Sciatic nerve (tissue), 2 donors: ENCODE data around the gene TTC7B. TPM values are rescaled to one million over a fixed set of nuclear protein-coding genes. Genes with fewer than 3 reads are reported as not detected.
A peak's percentile ranks its signal among the peaks of the same experiment; 100 is the strongest.

Experiments used
- ATAC-seq: fragments of 200-7000 bp; cut with Tn5 transposase; one replicate; pipeline ENCODE4 v1.9.1; 2020; ENCODE audit warnings: mild to moderate bottlenecking, moderate library complexity
- DNase-seq: peaks from one replicate; pipeline ENCODE4 v3.0.0-alpha.2; 2020; ENCODE audit warnings: low spot score
- intact Hi-C: fragments of 100-400 bp; cut with DNase I; formaldehyde crosslinking; loops from one replicate; pipeline ENCODE4 v1.14.2; 2022
- total RNA-seq: library from RNA; stranded (reverse); fragmentation: NEBNext Ultra II Directional; extraction: Animal tissue kit (Norgen Biotek cat#: 25700); gene quantifications from one replicate; pipeline ENCODE4 v1.2.1, GENCODE V29; 2021
- donor health status: DM: no; HTN: no; CAD: no.
- donor health status: DM: no; HTN: no; CAD: no.

Gene TTC7B
- total RNA-seq, 1 donor from 2014 or later = 41.4 TPM

DNA sequence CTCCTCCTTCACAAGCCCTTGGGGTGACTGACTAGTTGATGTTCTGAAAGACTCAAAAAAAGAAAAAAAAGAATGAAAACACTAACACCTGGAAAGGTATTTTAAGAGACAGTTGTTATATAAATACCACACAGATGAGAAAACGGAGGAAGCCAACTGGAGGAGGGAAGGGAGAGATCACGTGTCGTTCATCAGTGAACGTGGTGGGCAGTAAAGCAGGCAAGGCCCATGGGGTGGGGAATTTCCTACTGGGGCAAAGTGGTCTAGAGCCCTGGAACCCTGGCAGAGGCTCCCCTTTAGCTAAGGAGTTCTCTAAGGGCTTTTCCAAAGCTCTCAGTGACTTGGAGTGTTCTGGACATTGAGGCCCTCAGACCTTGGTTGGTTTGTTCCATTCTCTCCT is 249.7 kb downstream of the TTC7B start:
- DNase-seq (no peak), ATAC-seq (no peak)
- intact Hi-C loops = no loop called here

DNA sequence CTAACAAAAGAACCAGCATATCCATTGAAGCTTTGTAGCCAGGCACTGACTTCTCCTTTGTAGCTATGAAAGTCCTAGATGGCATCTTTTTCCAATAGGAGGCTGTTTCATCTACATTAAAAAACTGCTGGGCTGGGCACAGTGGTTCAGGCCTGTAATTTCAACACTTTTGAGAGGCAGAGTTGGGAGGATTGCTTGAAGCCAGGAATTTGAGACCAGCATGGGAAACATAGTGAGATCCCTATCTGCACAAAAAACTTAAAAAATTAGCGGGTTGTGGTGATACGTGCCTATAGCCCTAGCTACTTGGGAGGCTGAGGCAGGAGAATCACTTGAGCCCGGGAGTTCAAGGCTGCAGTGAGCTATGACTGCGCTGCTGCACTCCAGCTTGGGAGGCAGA is 251.7 kb downstream of the TTC7B start:
- intact Hi-C loops = no loop called here
- no peak for DNase-seq
- ATAC-seq = no peak

DNA sequence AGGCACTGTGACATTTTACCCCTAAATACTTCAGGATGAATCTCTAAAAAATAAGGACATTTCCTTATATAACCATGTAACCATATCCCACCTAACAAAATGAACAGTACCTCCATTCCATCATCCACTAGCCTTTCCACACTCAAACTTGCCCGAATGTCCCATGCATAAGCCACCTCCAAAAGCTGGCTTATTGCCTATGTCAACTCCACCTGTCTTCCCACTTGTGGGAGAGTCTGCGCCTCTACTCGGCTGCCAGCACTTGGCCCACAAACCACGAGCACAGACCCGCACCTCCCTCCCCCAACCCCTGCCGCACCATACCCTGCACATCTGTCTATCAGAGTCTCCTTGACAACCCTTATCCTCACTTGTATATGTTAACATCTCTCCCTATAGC is 253.6 kb downstream of the TTC7B start:
- DNase-seq = no peak
- intact Hi-C loops = no loop called here
- ATAC-seq = no peak

DNA sequence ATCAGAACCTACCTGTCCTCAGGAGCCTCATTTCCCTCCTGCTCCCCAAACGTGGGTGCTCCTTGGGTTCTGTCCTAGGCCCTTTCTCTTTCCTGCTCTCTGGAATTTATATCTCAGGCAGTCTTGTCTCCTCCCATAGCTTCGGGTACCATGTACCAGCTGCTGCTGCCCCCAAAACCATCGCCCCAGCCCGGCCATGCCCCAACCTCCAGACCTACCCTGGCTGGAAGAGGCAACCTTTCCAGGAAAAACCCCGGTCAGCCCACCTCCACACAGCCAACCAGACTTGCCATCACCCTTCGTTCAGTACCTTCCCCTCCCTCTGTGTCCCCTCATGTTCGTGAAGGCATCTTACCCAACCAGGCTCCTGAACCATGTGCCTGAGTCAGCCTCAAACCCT is 254.3 kb downstream of the TTC7B start:
- intact Hi-C loops = no loop called here
- ATAC-seq (no peak), DNase-seq (no peak)

DNA sequence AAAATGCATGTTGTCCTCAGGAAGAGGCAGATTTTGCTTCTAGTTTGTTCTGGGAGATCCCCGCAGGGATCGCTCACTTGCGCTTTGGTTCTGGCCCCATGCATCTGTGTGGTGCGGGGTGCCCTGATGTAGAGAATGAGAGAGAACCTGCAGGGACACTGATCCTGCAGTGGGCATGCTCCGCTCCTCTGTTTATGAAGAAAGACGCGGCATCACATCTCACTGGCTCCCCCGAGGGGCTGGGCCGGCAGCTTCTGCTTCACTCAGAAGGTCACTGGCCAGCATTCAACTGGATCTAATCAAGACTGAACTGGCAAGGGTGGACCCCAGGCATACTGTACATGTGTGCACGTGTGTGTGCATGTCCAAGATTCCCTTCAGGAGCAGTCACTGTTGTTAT is 255.2 kb downstream of the TTC7B start:
- ATAC-seq = no peak
- no peak for DNase-seq
- intact Hi-C loops = no loop called here

DNA sequence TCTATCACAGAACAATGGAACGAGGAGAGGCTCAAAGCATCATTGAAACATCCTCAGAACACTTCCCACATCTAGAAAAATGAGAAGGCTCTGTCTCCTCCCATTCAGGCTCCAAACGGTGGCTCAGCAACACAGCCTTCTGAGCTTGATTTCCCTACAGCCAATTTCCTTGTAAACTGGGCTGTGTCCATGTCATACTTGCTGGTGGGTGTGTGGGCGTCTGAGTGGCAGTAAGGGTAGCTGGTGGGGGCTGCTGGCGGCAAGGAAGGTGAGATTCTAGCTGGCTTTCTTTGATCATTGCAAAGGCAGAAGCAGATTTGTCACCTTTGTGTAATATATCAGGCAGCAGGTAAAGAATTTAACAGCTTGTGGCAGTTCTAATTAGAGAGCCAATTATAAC is 255.7 kb downstream of the TTC7B start:
- intact Hi-C loops = no loop called here
- DNase-seq (no peak), ATAC-seq (no peak)

DNA sequence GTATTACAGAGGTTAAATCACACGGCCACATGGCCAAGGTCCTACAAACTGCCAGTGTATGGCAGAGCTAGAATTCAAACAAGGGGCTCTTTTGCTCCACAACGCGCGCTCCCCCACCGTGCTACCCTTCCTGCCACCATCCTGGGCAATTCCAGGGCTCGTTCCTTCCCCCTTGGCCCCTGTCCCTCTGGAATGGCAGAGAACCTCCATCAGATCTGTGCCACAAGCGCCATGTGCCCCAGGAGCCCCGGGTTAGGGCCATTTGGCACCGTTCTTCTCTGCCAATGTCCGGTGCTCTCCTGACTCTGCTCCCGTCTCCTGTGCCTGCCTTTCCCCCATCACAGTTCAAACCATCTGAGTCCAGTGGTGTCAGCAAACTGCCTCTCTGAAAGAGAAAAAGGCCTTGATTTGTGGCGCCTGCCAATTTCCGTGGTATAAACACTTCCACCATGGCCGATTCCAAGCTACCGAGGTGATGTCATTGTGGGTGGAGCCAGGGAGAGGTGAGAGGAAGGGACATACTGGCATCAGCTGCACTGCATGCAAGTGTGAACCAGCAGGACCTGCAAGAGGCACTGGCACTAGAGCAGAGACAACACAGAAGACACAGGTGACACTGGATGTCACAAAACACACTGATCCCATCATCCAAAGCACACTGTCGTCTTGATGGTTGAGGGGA is 256.3 kb downstream of the TTC7B start:
- ATAC-seq (no peak), DNase-seq (no peak)
- intact Hi-C loops = no loop called here

DNA sequence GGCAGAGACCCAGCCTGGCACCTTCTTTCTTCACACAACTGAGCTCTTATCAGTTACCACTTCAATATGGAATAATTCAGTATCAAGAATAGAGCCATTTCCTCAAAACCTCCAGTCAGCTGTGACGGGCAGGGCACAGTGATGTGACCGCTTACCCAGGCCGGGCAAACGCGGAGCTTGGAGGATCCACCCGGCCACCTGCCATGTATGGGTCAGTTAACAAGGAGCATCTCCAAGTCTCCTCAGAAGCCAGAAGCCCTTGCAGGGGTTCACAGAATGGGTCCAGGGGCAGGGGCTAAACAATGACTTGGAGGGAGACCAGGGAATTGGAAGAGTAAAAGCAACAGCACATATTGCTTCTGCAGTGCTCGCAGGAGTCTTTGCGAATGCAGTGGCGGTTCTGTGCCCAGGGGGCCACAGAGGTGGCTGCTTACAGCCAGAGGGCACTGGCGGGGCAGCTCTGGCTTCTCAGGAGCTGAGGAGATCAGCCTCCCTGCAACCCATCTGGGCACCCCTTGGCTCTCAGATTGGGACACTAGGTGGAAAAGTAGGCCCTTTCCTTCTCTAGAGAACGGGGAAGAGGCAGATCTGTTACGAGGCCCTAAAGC is 257.1 kb downstream of the TTC7B start:
- ATAC-seq (no peak), DNase-seq (no peak)
- intact Hi-C loops = no loop called here

DNA sequence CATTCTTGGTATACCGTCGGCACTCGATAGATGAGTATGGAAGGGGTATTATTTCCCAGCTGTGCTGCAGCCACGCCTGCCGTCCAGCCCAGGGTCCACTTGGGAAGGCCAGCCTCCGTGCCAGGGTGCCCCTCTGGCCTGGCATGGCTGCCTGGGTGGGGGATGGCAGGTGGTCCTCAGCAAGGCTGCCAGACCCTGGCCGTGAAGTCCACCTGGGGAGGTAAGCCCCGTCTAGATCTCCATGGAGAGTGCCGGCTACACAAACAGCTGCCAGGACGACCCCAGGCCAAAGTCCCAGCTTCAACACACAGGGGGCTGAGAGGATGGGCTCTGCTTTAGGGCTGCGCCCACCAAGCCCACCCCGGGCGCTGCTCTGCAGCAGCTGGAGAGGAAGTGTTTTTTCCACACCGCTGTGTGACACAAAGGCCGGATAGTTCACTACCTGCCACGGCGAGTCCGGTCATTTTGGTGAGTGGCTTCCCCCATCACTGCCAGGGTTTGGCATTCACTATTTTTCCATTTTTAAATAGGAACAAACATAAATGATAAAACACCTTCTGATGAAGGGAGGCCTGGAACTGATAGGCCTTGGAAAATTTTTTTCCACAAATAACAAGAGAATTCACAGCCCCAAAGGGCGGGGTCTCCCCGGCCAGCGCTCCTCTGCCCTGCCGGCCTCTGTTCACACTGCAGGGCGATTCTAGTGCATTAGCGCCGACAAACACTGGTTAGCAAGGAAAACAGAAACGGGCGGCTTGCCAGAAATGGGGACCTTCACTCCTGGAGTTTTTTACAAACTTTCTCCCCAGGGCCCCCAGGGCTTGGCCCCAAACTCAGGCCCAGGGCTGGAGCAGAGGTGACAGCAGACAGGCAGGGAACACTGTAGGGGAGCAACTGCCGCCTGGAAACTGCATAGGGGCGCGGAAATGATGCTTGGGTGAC is 257.9 kb downstream of the TTC7B start:
- intact Hi-C loops = no loop called here
- ATAC-seq = no peak
- DNase-seq = no peak

DNA sequence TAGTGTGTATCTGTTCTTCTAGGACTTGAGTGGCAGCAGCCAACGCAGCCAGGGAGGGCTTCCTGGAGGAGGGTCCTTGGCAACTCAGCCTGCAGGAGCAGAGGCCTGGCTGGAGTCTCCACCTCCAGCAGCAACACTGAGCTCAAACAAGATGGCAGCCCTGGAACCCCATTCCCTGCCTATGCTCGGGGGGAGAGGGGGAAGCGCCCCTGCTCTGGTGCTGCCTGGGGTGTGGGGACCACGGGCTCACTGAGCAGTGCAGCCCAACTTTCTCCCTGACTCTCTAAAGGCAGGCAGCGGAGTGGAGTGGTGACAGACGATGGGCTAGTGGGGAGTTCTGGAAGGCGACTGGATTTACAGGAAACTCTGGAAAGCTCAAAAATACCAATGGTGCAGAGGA is 258.7 kb downstream of the TTC7B start:
- DNase-seq = no peak

DNA sequence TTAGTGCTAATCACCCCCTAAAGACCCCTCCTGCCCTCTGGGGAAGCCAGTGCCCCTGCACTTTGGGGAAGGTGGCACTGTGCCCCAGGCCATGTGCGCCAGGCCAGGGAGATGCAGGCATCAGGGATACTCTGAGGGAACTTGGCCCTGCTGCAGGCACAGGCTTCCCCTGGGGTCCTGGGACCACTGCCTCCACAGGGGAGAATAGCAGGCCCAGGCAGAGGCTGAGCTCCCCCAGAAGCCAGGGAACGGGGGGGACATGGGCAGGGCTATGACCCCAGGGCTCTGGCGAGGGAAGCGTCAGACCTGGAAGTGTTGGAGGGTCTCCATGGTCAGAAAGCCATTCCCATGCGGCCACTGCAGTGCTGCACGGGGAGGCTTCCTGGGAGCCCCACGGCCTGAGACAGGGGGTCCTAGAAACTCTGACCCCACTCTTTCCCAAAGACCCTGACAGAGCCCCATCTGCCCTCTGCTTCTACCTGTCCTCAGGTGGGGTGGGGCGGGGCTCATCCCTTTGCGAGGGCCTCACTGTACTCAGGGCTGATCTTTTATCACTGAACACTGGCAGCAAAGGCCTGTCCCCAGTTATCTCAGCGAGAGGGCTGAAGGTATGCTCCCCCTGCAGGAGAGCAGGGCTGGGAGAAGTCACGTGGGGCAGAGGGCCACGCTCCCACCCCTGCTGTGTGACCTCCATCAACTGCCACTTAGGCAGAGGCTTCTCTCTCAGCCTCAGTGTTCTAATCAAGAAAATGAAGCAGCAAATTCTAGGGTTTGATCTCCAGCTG is 259.4 kb downstream of the TTC7B start:
- intact Hi-C loops = no loop called here
- DNase-seq (no peak), ATAC-seq (no peak)

More for the DNA sequence above, 258.7 kb downstream of the TTC7B start:
- ATAC-seq = no peak
- intact Hi-C loops = no loop called here

DNA sequence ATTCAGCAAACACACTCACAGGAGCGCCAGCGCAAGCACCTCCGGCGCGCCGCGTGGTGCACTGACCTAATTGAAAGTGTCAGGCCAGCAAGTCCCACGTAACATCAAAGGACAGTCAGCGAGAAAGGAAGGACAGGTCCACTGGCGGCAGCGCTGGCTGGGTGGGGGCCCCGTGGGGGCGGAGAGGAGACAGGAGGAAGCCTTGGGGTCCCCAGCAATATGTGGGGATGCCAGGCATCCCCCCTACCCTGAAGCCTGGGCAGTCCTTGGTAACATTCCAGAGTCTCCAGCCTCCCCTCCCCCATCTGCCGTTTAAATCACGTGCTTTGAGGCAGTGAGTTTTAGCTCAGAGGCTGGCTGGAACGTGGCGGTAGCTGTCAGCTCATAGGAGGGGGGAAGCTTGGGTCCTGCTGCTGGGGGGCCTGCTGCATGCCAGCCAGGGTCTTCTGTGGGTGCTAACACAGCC is 260.2 kb downstream of the TTC7B start:
- no peak for ATAC-seq
- no peak for DNase-seq
- intact Hi-C loops = no loop called here

DNA sequence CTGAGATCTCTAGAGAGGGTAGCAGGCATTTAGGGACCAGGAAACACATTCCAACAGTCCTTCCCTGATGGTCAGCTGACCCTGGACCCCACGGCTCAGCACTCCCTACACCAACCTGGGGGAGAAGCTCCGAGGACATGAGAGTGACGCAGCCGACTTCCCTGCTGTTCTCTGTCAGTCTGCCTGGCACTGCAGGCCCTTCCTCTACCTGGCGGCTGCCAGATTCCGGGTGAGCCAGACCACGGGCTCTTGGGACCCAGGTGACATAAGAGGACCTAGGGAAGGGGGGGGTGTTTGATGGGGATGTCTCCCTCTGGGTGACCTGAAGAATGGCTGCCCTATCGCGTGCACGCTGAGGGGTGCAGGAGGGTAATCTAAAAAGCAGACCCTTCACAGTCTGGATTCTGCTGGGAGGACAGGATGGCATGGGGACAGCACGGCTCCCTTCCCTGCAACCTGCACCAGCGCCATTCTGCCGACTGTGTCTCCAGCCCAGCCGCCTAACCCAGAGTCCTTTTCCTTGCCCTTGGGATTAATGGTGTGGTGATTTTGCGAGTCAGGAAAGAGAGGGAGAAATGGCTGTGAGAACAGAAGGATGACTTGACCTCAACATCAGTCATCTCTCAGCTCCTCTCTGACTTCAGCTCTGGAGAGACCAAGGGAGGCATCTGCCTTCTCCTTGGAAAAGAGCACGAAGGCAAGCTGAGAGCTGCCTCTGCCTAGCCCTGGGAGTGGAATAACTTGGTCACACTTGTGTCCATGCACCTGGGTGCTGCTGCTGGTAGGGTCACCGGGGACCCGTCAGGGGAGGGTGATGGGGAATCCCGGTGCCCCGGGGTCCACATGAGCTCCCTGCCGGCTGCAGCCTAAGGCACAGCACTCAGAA is 260.9 kb downstream of the TTC7B start:
- intact Hi-C loops = no loop called here
- ATAC-seq (no peak), DNase-seq (no peak)

DNA sequence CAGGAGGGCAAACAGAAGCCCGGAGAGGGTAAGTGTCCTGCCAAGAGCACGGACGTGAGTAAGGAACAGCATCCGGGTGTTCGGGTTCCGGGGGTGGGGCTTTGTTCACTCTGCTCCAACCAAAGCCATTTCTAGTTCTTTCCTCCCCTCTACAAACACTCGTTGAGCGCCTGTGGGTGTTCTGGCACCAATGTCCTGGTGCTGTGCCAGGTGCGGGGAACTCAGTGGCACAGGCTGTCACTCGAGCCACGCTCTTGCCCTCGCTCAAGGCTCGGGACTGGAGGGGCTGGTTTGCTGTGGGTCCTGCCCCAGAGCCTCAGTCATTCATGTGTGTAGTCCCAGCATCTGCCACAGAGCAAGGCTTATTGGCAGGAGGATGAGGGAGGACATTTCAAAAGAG is 261.9 kb downstream of the TTC7B start:
- peak; percentile 32 for ATAC-seq
- intact Hi-C loops = no loop called here
- DNase-seq = no peak

DNA sequence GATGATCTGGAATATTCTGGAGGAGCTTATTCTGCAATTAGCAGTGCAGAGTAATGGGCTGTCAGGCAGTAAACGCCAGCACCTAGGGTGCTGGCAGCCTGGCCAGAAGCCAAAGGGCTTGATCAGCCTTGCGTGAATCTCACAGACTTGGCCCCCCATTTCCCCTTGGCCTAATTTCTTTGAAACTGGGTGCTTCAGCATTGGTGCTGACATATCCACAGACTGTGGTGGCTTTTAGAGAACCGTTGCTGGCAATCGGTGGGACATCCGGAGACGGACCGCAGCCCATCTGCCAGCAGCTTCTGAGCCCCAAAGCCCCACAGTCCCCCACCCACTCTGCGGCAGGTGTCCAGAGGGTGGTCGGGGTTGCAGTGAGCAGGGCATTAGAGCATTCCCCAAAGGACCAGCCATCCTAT is 262.3 kb downstream of the TTC7B start:
- DNase-seq (no peak), ATAC-seq (no peak)
- intact Hi-C loops = no loop called here

DNA sequence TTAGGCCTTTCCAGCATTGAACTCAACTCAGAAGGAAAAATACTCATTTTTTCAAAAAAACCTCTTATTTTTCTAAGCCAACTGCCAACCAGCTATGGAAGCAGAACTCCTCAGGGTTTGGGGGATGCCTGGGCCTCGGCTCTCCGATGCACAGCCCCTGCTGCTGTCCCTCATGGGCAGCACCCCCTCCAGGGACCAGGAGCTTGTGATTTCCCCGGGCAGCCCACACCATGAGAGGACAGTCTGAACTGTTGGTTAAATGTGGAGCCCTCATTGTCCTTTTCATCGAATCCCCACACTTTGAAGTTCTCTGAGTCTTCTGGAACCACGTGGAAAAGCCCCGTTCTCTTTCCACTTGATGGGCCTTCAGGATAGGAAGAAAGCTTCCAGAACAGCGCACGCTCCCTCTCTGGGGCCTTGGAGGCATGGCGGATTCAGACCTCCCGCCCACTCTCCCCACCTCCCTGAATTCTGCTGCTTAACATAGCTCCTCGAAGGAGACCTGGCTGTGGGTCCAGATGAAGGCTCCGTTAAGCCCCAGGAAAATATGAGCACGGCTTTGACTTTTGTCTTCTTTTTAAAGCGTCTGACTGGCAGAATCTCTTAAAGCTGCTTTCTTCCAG is 262.8 kb downstream of the TTC7B start:
- intact Hi-C loops = no loop called here
- no peak for DNase-seq

DNA sequence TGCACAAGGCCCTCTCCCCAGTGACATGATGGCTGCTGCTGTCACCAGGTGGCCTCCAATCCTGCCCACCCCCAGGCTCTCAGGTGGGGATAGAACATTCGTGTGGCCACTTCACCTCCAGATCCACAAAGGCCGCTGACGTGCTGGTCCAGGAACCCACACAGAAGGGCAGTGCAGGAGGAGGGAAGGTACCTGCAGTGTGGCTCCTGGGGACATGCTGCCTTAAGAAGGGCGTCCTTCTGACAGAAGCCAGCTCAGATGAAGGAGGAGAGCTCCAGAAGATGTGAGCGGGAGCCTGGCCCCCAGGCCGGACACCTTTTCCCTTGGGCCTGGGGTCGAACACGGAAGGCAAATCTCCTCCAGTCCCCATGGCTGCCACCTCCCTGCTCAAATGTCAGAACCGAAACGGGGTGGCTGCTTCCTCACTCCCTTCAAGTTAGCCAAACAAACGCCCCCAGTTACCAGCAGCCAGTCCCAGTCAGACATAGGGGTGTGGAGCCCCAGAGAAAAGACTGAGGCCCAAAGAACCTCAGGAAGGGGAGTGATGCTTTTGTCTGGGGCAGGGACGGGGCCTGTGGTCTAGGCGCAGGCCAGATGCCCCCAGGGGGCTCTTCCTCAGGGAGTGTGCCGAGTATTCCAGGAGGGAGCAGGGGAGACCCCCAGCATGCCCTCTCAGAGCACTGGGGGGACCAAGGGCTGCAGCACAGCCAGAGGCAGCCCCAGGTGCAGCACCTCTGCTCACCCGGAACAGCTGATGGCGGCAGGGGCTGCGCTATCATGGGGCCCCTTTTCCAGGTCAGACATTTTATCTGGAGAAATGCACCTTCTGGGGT is 263.5 kb downstream of the TTC7B start:
- ATAC-seq (no peak), DNase-seq (no peak)
- intact Hi-C loops = no loop called here

More for the DNA sequence above, 262.8 kb downstream of the TTC7B start:
- no peak for ATAC-seq
